Testis (tissue), 3 donors: ENCODE measurements around the gene SGPL1. TPM values are rescaled to one million over a fixed set of nuclear protein-coding genes. Genes with fewer than 3 reads are reported as not detected.

Experiments
- DNase-seq: peaks from one replicate; pipeline ENCODE4 v3.0.0-alpha.2; 2019
- H3K27ac ChIP-seq, 2 donors: fragments of 200-600 bp; sonication (generic); one replicate each; pipeline ENCODE4 v1.5.1; 2019
- H3K27me3 ChIP-seq: fragments of 200-600 bp; sonication (generic); one replicate; pipeline ENCODE4 v1.5.1; 2019
- H3K36me3 ChIP-seq: fragments of 200-600 bp; sonication (generic); one replicate; pipeline ENCODE4 v1.5.1; 2017; ENCODE audit warnings: low read depth; ENCODE audit errors: missing control alignments
- H3K4me1 ChIP-seq: fragments of 200-600 bp; sonication (generic); one replicate; pipeline ENCODE4 v1.5.1; 2019
- H3K4me3 ChIP-seq, 2 donors: fragments of 200-600 bp; sonication (generic); one replicate each; pipeline ENCODE4 v1.5.1; 2017 to 2019
- H3K9me3 ChIP-seq: fragments of 200-600 bp; sonication (generic); one replicate; pipeline ENCODE4 v1.5.1; 2017
- POLR2A ChIP-seq: fragments of 450-650 bp; IDR thresholded peaks from one replicate; pipeline ENCODE4 v1.6.1; 2017; ENCODE audit warnings: antibody characterized with exemption, mild to moderate bottlenecking, moderate library complexity
- WGBS, 2 donors: methylation state at CpG; one replicate each; pipeline ENCODE4 v1.1.5; 2018; 5-methylcytosine and 5-hydroxymethylcytosine counted together
- intact Hi-C: fragments of 100-400 bp; cut with DNase I; formaldehyde crosslinking; loops from one replicate; pipeline ENCODE4 v1.15.1; 2023; ENCODE audit warnings: low total_unique reads
- polyA plus RNA-seq: library from polyadenylated mRNA; stranded (reverse); fragments of 350-450 nt; fragmentation: Illumina TruSeq; extraction: RNeasy Lipid Tissue Mini Kit (QIAGEN cat#74804); gene quantifications from one replicate; pipeline ENCODE4 v1.2.3, GENCODE V29; 2014; ENCODE audit warnings: low read depth, low replicate concordance; ENCODE audit not compliant: insufficient read depth
- total RNA-seq, 2 donors: library from RNA; depleted of rRNA; stranded (reverse); fragments of >200 nt; gene quantifications; one replicate each; pipeline ENCODE4 v1.2.3, GENCODE V29; 2016
- TF ChIP-seq, protein P1 (sequence below), 3 experiments: fragments of 450-650 bp in 2 of 3; fragments of 200-600 bp in 1 of 3; sonication (generic) in 1 of 3; IDR thresholded peaks; one replicate each; pipeline ENCODE4 v1.5.1; 2016 to 2019; ENCODE audit warnings: antibody characterized with exemption in 3 of 3, mild to moderate bottlenecking in 2 of 3, moderate library complexity in 1 of 3

SGPL1 gene
- total and polyA plus RNA-seq, 3 donors from 2014 or later, result 38.5 to 70.1 (median 64.2) TPM

DNA sequence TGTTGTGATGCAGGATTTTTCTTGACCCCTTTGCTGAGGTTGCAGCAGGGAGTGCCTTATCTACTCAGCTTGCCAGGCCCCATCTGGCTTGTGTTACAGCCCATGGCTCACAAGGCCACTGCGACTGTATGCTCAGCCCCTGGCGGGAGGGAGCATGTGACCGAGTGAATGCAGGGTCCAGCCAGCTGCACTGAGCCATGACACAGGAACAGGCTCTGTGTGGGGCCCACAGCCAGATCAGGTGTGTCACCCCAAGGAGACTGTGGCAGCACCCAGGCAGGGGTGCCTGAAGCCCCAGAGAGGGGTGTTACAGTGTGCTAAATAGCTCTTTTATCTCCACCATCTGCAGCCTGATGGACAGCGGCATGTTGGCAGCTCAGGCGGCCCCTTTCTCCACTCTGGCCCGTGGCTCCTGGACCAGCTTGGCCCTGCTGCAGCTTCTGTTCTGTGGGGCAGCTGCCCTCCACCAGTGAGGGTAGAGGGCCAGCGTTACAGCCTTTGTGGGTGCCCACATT is 75.2 kb downstream of the SGPL1 start:
- H3K27me3 ChIP-seq, result no peaks in the 10 kb centered on the region
- 58 to 61% methylated on average over 5 to 7 of the region's 7 CpGs for WGBS, 2 donors
- intact Hi-C loops, result no loop called here
- H3K9me3 ChIP-seq, result no peaks in the 10 kb centered on the region
- TF ChIP-seq POLR2A, result no peak
- TF ChIP-seq, protein P1, sequence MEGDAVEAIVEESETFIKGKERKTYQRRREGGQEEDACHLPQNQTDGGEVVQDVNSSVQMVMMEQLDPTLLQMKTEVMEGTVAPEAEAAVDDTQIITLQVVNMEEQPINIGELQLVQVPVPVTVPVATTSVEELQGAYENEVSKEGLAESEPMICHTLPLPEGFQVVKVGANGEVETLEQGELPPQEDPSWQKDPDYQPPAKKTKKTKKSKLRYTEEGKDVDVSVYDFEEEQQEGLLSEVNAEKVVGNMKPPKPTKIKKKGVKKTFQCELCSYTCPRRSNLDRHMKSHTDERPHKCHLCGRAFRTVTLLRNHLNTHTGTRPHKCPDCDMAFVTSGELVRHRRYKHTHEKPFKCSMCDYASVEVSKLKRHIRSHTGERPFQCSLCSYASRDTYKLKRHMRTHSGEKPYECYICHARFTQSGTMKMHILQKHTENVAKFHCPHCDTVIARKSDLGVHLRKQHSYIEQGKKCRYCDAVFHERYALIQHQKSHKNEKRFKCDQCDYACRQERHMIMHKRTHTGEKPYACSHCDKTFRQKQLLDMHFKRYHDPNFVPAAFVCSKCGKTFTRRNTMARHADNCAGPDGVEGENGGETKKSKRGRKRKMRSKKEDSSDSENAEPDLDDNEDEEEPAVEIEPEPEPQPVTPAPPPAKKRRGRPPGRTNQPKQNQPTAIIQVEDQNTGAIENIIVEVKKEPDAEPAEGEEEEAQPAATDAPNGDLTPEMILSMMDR (IDR thresholded peaks at IDR 0.05), result no peak
- no peak overlapping the region for H3K4me3 ChIP-seq
- DNase-seq, result peak; percentile 90
- no peaks in the 10 kb centered on the region for H3K36me3 ChIP-seq
- peaks cover 19% of the 10 kb centered on the region for H3K4me1 ChIP-seq
- peak overlapping the region in 1 of 2 donors; percentile 41 for H3K27ac ChIP-seq

DNA sequence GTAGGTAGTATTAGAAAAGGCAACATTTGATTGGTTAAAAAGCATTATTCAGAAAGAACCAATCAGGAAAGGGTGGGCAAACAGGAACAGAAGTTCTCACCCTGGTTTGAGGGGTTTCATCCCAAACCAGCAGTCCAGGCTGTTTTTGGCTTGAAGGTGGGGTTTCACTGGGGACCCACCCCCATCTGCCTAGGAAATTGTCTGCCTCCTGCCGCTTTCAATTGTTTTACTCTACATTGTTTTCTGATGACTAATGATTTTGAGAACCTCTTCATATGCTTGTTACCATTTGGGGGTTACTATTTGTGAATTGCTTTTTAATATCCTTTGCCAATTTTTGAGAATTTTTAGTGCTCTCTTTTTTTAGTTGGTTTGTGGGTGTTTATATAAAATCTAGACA is 75.9 kb downstream of the SGPL1 start:
- Histone ChIP-seq H3K27me3 (no peaks in the 10 kb centered on the region), H3K4me3 (no peak overlapping the region), H3K4me1 (peaks cover 19% of the 10 kb centered on the region), H3K36me3 (no peaks in the 10 kb centered on the region), H3K27ac (no peak overlapping the region), H3K9me3 (no peaks in the 10 kb centered on the region)
- DNase-seq, result no peak
- intact Hi-C loops, result no loop called here
- 64 to 83% methylated on average over 1 of the region's 1 CpG for WGBS, 2 donors
- TF ChIP-seq POLR2A, result no peak
- TF ChIP-seq, protein P1 (IDR thresholded peaks at IDR 0.05), result no peak

DNA sequence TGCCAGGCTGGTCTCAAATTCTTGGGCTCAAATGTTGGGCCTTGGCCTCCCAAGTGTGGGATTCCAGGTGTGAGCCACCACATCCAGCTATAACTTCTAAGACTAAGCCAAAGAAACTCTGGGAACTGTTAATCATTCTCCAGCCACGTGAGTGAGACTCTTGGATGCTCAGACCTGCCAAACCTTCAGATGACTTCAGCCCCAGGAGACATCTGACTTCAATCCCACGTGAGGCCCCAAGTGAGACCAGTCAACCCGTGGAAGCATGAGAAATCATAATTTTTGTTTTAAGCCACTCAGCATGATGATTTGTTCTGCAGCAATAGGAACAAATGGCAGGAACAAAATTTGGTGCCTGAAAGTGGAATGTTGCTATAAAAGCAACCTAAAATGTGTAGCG is 76.9 kb downstream of the SGPL1 start:
- DNase-seq, result no peak
- Histone ChIP-seq H3K4me3 (no peak overlapping the region), H3K4me1 (peaks cover 19% of the 10 kb centered on the region), H3K9me3 (no peaks in the 10 kb centered on the region), H3K36me3 (no peaks in the 10 kb centered on the region), H3K27me3 (no peaks in the 10 kb centered on the region), H3K27ac (no peak overlapping the region)
- intact Hi-C loops, result no loop called here
- 95 to 100% methylated on average over 4 of the region's 4 CpGs for whole genome bisulfite sequencing, 2 donors
- no peak for TF ChIP-seq POLR2A
- TF ChIP-seq, protein P1 (IDR thresholded peaks at IDR 0.05), result no peak

DNA sequence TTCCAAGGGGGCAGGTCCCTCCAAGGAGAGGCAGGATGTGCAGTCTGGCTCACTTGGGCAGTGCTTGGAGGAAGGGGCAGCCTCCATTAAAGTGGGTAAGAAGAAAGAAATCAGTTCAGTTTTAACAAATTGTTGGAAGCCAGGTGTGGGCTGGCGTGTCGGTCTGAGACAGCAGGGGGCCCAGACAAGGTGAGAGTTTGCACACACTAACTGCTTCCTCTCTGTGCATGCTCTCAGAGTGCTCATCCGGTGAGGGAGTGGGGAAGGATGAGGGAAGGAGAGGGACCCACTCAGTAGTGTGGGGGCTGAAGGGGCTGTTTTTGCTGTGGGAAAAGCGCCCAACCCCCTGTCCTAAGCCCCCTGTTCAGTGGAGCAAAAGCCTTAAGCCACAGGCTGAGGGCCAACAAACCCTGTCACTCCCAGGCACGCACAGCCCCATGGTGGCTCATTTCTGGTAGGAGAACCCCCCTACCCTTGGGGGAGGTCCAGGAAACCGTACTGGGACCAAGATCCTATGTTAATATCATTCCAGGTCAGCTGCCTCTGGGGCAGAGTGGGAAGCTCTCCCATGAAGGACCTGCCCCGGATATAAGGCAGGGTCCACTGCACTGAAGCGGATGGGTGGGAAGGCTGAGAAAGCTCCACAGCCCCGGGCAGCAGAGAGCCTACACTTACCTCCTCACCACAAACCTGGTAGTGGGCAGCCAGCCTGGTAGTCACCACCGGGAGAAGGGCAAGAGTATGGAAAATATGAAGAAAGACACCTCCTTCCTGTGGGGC is 77.7 kb downstream of the SGPL1 start:
- H3K4me1 ChIP-seq, result peaks cover 19% of the 10 kb centered on the region
- no peak overlapping the region for H3K27ac ChIP-seq
- intact Hi-C loops, result no loop called here
- no peaks in the 10 kb centered on the region for H3K27me3 ChIP-seq
- H3K4me3 ChIP-seq, result no peak overlapping the region
- no peak for DNase-seq
- TF ChIP-seq POLR2A, result no peak
- TF ChIP-seq, protein P1 (IDR thresholded peaks at IDR 0.05), result no peak
- no peaks in the 10 kb centered on the region for H3K9me3 ChIP-seq
- H3K36me3 ChIP-seq, result no peaks in the 10 kb centered on the region
- WGBS, 2 donors, result 81 to 93% methylated on average over 4 to 10 of the region's 10 CpGs

DNA sequence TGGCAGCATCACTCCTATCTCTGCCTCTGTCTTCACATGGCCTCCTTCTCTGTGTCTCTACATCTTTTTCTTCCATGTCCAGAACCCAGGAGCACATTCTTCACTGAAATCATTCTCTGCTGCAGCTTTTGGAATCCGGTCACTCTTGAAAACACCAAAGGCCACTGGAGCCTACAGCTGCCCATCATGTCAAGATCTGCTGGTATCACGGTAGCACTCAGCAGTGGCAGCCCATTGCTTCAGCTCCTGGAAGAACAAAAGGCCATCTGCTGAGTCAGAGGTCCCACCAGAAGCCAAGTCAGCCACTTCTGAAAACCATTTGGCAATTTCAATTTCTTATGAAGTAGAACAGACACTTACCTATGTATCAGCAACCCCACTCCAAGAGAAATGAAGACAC is 78.7 kb downstream of the SGPL1 start:
- Histone ChIP-seq H3K27ac (no peak overlapping the region), H3K36me3 (no peaks in the 10 kb centered on the region), H3K4me1 (peaks cover 13% of the 10 kb centered on the region), H3K27me3 (no peaks in the 10 kb centered on the region), H3K4me3 (no peak overlapping the region), H3K9me3 (no peaks in the 10 kb centered on the region)
- TF ChIP-seq POLR2A, result no peak
- TF ChIP-seq, protein P1 (IDR thresholded peaks at IDR 0.05), result no peak
- DNase-seq, result no peak
- 63 to 72% methylated on average over 2 of the region's 2 CpGs for WGBS, 2 donors
- intact Hi-C loops, result no loop called here
